Liver (tissue), 9 donors: ENCODE data around the gene PSMD6. TPM values are rescaled to one million over a fixed set of nuclear protein-coding genes. Genes with fewer than 3 reads are reported as not detected.

Experiments used
- DNase-seq: peaks from one replicate; pipeline ENCODE4 v3.0.0-alpha.2; 2017; ENCODE audit warnings: low spot score
- H3K27ac ChIP-seq, 2 donors: one replicate each; pipeline ENCODE4 v1.7.0; 2013; ENCODE audit warnings: inconsistent platforms in 2 of 2, low read length in 2 of 2, control low read depth in 1 of 2, low read depth in 1 of 2, mild to moderate bottlenecking in 1 of 2
- H3K27me3 ChIP-seq, 4 donors: one replicate each; pipeline versions ENCODE4 v1.6.1 to v1.7.0; 2013; ENCODE audit warnings: low read length in 3 of 4, inconsistent platforms in 1 of 4, mild to moderate bottlenecking in 1 of 4, moderate library complexity in 1 of 4; ENCODE audit not compliant: control insufficient read depth in 4 of 4, insufficient read depth in 4 of 4
- H3K36me3 ChIP-seq, 4 donors: one replicate each; pipeline versions ENCODE4 v1.6.1 to v1.7.0; 2013; ENCODE audit warnings: low read length in 3 of 4, mild to moderate bottlenecking in 3 of 4, low read depth in 1 of 4, moderate library complexity in 1 of 4; ENCODE audit not compliant: control insufficient read depth in 4 of 4, insufficient read depth in 3 of 4
- H3K4me1 ChIP-seq, 4 donors: one replicate each; pipeline versions ENCODE4 v1.6.1 to v1.7.0; 2013; ENCODE audit warnings: low read length in 3 of 4, mild to moderate bottlenecking in 3 of 4, moderate library complexity in 1 of 4; ENCODE audit not compliant: control insufficient read depth in 4 of 4, insufficient read depth in 4 of 4
- H3K4me3 ChIP-seq, 3 donors: one replicate each; pipeline versions ENCODE4 v1.6.1 to v1.7.0; 2013; ENCODE audit warnings: low read length in 3 of 3, control low read depth in 1 of 3, low read depth in 1 of 3, mild to moderate bottlenecking in 1 of 3
- H3K9ac ChIP-seq, 2 donors: one replicate each; pipeline ENCODE4 v1.7.0; 2013; ENCODE audit warnings: low read length in 2 of 2, mild to moderate bottlenecking in 2 of 2, moderate library complexity in 2 of 2, control low read depth in 1 of 2, low read depth in 1 of 2
- H3K9me3 ChIP-seq, 4 donors: one replicate each; pipeline versions ENCODE4 v1.6.1 to v1.7.0; 2013; ENCODE audit warnings: low read length in 3 of 4; ENCODE audit not compliant: control insufficient read depth in 4 of 4
- ATF3 ChIP-seq: IDR thresholded peaks from 2 replicates; pipeline ENCODE4 v1.6.1; 2016; ENCODE audit warnings: antibody characterized with exemption
- CTCF ChIP-seq: fragments of 150-350 bp; IDR thresholded peaks from 2 replicates; pipeline ENCODE4 v1.5.1; 2017; ENCODE audit warnings: improper control_type of control experiment, low read depth, low read length; ENCODE audit not compliant: missing input control
- EGR1 ChIP-seq, 2 donors: IDR thresholded peaks; 2 replicates each; pipeline ENCODE4 v1.6.1; 2016 to 2018; ENCODE audit warnings: antibody characterized with exemption in 2 of 2, low read depth in 2 of 2
- FOXA1 ChIP-seq: IDR thresholded peaks from 2 replicates; pipeline ENCODE4 v1.6.1; 2016; ENCODE audit warnings: antibody characterized with exemption
- FOXA2 ChIP-seq: IDR thresholded peaks from 2 replicates; pipeline ENCODE4 v1.6.1; 2016; ENCODE audit warnings: antibody characterized with exemption
- GABPA ChIP-seq, 2 donors: IDR thresholded peaks in 1 of 2; conservative IDR thresholded peaks in 1 of 2; 2 replicates each; pipeline ENCODE4 v1.6.1; 2016; ENCODE audit warnings: antibody characterized with exemption in 2 of 2, mild to moderate bottlenecking in 1 of 2, moderate library complexity in 1 of 2
- HNF4A ChIP-seq, 2 donors: conservative IDR thresholded peaks; 2 replicates each; pipeline ENCODE4 v1.6.1; 2016; ENCODE audit warnings: antibody characterized with exemption in 2 of 2, mild to moderate bottlenecking in 2 of 2
- HNF4G ChIP-seq: IDR thresholded peaks from 2 replicates; pipeline ENCODE4 v1.6.1; 2016; ENCODE audit warnings: antibody characterized with exemption
- JUND ChIP-seq, 2 donors: IDR thresholded peaks; 2 replicates each; pipeline ENCODE4 v1.6.1; 2016; ENCODE audit warnings: antibody characterized with exemption in 2 of 2
- NR2F2 ChIP-seq: IDR thresholded peaks from 2 replicates; pipeline ENCODE4 v1.6.1; 2016; ENCODE audit warnings: antibody characterized with exemption
- RAD21 ChIP-seq, 2 donors: IDR thresholded peaks; 2 replicates each; pipeline ENCODE4 v1.6.1; 2016; ENCODE audit warnings: antibody characterized with exemption in 2 of 2, mild to moderate bottlenecking in 2 of 2
- REST ChIP-seq: IDR thresholded peaks from 2 replicates; pipeline ENCODE4 v1.6.1; 2016; ENCODE audit warnings: antibody characterized with exemption, mild to moderate bottlenecking
- RXRA ChIP-seq, 2 donors: IDR thresholded peaks; 2 replicates each; pipeline ENCODE4 v1.6.1; 2017 to 2018; ENCODE audit warnings: antibody characterized with exemption in 2 of 2, mild to moderate bottlenecking in 1 of 2
- SP1 ChIP-seq: IDR thresholded peaks from 2 replicates; pipeline ENCODE4 v1.6.1; 2018; ENCODE audit warnings: antibody characterized with exemption, mild to moderate bottlenecking
- TAF1 ChIP-seq: conservative IDR thresholded peaks from 2 replicates; pipeline ENCODE4 v1.6.1; 2016; ENCODE audit warnings: antibody characterized with exemption, mild to moderate bottlenecking
- YY1 ChIP-seq: IDR thresholded peaks from 2 replicates; pipeline ENCODE4 v1.6.1; 2016; ENCODE audit warnings: antibody characterized with exemption, mild to moderate bottlenecking
- ZBTB33 ChIP-seq: IDR thresholded peaks from 2 replicates; pipeline ENCODE4 v1.6.1; 2016; ENCODE audit warnings: antibody characterized with exemption
- WGBS: extraction: QIAGEN DNeasy Blood & Tissue Kit; methylation state at CpG from one replicate; pipeline ENCODE4 v1.1.7; 2013; 5-methylcytosine and 5-hydroxymethylcytosine counted together
- polyA plus RNA-seq, 2 donors: library from polyadenylated mRNA; stranded (reverse) in 1 of 2; unstranded in 1 of 2; fragments of 200-250 nt in 1 of 2; fragments of >200 nt in 1 of 2; fragmentation: Nextera tagmentation in 1 of 2; extraction: Ambion mirVana in 1 of 2; gene quantifications; one replicate each; pipeline versions ENCODE4 v1.2.1 to v1.2.3, GENCODE V29; 2013 to 2015
- total RNA-seq, 2 donors: library from RNA; depleted of rRNA; stranded (reverse); fragments of >200 nt; gene quantifications; one replicate each; pipeline ENCODE4 v1.2.3, GENCODE V29; 2014
- TF ChIP-seq, protein P1 (sequence below): IDR thresholded peaks from 2 replicates; pipeline ENCODE4 v1.6.1; 2016; ENCODE audit warnings: antibody characterized with exemption
- donor health status: healthy.
- donor health status: healthy.
- donor health status: healthy.
- donor health status: healthy.
- donor health status: healthy.

PSMD6 gene
- total and polyA plus RNA-seq, 4 donors = 49.3 to 72.7 (median 54.9) TPM

GRCh38 chr3:63967675-63968611 lies 55.4 kb downstream of the PSMD6 start:
- WGBS = 2% methylated on average over 11 of the region's 11 CpGs
- peak overlapping the region; percentile 54 to 86 for H3K9ac ChIP-seq
- no peak for TF ChIP-seq CTCF
- TF ChIP-seq RAD21 (IDR thresholded peaks at IDR 0.05) = peak; percentile 8 to 16
- TF ChIP-seq YY1 = peak; percentile 93
- TF ChIP-seq HNF4A (conservative IDR thresholded peaks at IDR 0.05) = peak; percentile 82 to 83
- TF ChIP-seq FOXA1 = peak; percentile 36
- TF ChIP-seq SP1 = peak; percentile 89
- peak; percentile 10 for TF ChIP-seq ZBTB33
- peak; percentile 73 for TF ChIP-seq TAF1
- peak; percentile 25 to 56 for TF ChIP-seq RXRA (IDR thresholded peaks at IDR 0.05)
- TF ChIP-seq, protein P1, sequence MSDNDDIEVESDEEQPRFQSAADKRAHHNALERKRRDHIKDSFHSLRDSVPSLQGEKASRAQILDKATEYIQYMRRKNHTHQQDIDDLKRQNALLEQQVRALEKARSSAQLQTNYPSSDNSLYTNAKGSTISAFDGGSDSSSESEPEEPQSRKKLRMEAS = no peak
- TF ChIP-seq EGR1 (IDR thresholded peaks at IDR 0.05; ENCODE audit: low read depth in 2 of 2) = no peak
- peak; percentile 92 for TF ChIP-seq REST
- peak; percentile 71 for TF ChIP-seq ATF3
- TF ChIP-seq GABPA (IDR thresholded peaks at IDR 0.05 in 1 of 2, conservative IDR thresholded peaks at IDR 0.05 in 1 of 2) = no peak
- TF ChIP-seq NR2F2 = no peak
- TF ChIP-seq FOXA2 = no peak
- peak; percentile 4 to 15 for TF ChIP-seq JUND (IDR thresholded peaks at IDR 0.05)
- TF ChIP-seq HNF4G = peak; percentile 58
- H3K9me3 ChIP-seq = no peaks in the 10 kb centered on the region
- peak overlapping the region; percentile 62 to 87 for H3K27ac ChIP-seq
- peak; percentile 64 for DNase-seq
- H3K36me3 ChIP-seq = no peaks in the 10 kb centered on the region
- H3K27me3 ChIP-seq = no peaks in the 10 kb centered on the region
- peaks cover 12 to 62% (median 57%) of the 10 kb centered on the region in 4 donors for H3K4me1 ChIP-seq
- peak overlapping the region; percentile 21 to 68 (median 27) for H3K4me3 ChIP-seq
